ENCODE measurements around the gene HSFX3.
"Not testable (repeated sequence)": the region's sequence is repeated elsewhere in the genome, so short reads cannot be mapped to it uniquely, and the experiment has no call there.

Gene HSFX3, protein sequence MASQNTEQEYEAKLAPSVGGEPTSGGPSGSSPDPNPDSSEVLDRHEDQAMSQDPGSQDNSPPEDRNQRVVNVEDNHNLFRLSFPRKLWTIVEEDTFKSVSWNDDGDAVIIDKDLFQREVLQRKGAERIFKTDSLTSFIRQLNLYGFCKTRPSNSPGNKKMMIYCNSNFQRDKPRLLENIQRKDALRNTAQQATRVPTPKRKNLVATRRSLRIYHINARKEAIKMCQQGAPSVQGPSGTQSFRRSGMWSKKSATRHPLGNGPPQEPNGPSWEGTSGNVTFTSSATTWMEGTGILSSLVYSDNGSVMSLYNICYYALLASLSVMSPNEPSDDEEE

DNA sequence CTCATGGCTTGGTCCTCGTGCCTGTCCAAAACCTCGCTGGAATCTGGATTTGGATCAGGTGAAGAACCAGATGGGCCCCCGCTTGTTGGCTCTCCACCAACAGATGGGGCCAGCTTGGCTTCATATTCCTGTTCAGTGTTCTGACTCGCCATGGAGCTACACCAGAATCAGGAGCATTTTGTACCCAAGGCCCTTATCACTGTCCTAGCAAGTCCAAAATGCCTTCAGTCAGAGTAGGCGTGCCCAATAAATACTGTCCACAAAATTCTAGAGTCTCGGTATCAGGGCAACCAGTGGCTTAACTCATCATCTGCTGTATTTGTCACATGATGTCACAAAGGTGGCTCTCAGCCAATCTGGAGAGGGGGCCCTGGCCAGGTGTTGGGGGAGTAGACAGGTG is at the start of gene HSFX3:
TSS of gene HSFX3 (minus strand) at position 224 of the 400 bp plus-strand sequence. CDS start at position 152, 72 bp downstream.
- DNase-seq: not testable (repeated sequence)

DNA sequence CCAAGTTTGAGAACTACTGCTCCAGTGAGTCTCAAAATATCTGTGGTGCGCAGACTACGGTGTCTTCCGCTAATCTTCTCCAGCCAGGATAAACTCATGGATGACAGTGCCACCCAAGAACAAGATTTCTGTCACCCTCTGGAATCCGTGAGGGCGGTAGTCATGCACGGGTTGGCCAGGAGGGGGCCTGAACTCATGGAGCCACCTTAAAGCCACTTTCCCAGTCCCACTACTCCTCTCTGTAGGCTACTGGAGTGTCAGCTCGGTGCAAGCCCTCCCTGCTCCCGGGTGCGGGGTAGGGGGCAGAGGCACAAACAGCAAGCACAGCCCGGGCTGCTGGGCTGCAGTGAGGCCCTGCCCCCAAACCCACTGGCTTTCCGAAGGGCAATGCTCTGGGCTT is 48.9 kb upstream of the HSFX3 start:
- not testable (repeated sequence) for DNase-seq

DNA sequence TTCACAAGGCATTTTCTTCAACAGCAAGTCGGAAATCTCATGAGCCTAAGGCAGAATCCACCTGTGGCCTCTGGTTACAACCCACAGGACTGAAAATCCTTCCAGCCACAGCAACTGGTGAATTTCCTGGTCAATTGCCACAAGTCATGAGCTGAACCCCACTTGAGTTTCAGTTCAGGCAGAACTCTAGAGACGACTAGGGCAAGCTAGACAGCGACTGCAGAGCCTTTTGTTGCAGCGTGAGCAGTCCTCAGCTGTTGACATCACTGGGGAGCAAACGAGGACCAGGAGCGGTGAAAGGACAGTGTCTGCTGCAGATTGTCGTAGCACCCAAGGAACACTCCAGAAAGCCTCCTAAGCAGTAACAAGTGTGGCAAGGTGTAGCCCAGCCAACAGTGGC is 46.2 kb upstream of the HSFX3 start:
- not testable (repeated sequence) for DNase-seq

DNA sequence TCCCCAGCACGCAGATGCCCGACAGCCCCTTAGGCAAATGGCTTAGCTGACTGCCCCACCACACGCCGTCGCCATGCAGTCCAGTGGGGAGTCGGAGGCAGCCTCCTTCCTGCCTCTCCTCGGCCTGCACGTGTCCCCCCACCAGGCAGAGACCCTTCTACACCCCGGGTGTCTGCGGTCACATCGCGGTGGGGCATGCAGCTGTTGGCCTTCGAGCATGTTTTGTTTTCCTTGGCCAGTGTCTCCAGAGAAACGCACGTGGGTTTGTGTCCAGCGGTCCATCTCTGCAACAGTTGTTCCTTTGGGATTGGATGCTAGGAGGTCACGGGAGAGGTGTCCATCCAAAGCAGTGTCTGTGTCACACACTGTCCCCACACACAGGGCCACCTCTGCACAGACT is 45.5 kb upstream of the HSFX3 start, which contains the start of gene HSFX2:
TSS of gene HSFX2 (minus strand) at position 101 of the 400 bp plus-strand sequence. CDS start 614 bp downstream, outside the sequence.
- not testable (repeated sequence) for DNase-seq

DNA sequence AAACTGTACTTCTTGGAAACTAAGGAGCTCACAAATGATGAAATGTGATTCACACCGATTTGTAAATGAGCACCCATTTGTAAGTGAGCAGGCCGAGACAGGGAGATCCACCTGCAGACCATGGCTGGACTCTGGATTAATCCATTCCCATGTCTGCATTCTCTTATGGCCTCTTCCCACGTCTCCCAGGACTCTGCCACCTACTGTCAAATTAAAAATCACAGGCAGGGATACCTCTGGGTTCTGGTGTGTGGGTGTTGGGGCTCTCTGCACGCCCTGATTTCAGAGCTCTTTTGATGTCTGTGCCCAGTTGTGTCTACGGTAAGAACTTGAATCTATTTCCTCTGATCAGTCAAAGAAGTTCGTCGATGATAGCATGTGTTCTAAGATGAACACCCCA is 41.3 kb upstream of the HSFX3 start:
- not testable (repeated sequence) for DNase-seq

DNA sequence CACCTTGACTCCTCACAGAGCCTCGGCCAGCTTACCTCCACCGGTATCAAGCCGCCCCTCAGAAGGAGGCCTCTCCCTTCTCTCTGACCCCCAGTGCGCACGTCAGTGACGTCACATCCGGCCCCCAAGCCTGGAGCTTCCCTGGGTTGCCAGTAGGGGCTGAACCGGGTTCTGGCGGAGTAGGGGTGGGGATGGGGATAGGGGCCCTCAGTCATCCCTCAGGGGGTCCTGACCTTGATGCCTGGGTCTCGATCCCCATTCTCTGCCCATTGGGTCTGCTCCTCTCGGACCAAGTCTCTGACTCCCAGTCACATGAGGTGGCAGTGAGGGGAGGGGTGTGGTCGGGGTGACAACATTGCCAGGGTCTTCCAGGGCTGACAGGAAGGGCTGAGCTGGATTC is 37.6 kb upstream of the HSFX3 start, which contains the start of gene MAGEA9B:
TSS of gene MAGEA9B (minus strand) at position 101 of the 400 bp plus-strand sequence. CDS start 4,280 bp downstream, outside the sequence.
- DNase-seq: not testable (repeated sequence)

DNA sequence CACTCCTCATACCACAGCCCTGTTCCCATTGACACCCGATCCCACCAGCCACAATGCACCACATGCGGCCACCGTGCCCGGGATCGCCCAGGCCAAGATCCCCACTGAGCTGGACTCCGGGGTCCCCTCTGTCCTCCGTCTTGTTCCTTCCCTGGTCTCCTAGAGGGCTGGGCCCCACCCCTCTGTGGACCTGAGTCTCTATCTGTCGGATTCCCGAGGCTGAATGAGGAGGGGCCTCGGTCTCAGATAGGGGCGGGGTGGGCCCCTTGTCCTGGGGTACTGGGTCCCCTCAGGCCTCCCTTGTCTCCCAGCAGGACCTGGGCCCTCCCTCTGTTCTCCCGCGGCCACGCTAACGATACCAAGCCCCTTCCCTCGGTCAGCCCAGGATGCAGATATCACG is 35.9 kb upstream of the HSFX3 start:
- not testable (repeated sequence) for DNase-seq

DNA sequence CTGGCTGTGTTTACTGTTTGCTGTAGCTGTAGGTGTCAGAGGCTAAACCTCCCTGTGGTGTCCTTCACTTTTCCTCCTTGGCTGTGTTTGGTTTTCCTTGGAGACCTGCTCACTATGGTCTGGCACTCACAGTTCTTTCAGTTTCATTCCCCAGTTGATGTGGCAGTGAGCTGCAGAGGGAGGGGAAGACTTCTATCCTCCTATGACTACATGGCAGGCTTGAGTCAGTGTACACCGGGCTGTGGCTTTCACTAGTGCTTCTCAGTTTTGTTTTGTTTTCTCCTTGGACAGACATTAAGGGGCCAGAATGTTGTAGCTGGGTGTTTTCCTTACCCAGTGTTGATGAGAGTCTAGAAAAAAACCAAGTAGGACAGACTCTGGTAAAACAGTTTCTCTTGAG is 23.7 kb upstream of the HSFX3 start:
- DNase-seq: not testable (repeated sequence)

DNA sequence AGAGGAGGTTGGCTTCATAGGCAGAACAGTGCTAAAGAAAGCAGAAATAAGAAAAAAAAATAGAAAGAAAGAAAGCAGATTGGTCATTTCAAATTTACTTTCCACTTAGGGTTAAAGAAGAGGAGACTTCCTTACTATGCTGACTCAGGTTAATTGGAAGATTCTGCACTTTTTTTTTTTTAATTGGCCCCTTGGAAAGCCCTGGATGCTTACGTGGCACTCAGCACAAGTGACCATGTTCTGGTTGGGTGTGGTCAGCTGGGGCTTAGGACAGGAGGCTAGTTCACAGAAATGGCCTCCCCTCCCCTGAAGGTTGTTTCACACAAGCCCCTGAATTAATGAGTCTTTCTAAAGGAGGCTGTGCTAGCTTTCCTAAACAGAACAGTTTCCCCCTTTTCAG is 23.0 kb upstream of the HSFX3 start:
- no peak for DNase-seq

DNA sequence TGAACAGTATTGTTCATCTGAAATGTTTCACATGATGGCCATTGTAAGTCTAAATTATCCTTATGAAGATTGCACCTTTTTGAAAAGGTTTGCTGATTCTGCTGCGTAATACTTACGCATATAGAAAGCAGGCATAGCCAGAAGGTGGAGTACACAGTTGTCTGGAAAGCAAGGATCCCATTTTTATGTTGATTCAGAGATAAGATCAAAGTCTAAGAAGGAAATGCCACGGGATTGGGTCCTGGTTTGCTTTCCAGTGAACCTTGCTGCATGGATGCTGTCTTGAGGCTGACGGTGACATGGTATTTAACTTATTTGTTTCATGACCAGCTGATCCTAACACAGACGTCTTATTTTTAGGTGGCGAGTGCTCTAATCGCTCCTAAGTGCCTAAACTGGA is 22.0 kb upstream of the HSFX3 start:
- no peak for DNase-seq

DNA sequence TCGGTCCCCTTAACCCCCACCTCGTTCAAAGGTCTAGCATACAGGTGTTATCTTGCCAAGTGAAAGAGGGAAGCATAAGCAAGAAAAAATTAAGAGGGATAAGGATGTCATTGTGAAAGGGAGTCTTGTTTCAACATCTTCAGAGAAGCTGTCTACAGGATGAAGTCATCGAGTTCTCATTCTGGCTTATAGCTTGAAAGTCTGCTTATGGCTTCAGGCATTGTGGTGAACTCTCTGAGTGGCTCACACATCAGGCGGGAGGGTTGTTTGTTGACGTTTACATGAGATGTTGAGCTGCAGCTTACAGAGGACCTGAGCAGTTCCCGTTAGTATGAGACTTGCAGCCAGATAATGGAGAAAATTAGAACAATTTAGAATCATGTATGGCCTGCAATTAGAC is 20.9 kb upstream of the HSFX3 start:
- DNase-seq: no peak

DNA sequence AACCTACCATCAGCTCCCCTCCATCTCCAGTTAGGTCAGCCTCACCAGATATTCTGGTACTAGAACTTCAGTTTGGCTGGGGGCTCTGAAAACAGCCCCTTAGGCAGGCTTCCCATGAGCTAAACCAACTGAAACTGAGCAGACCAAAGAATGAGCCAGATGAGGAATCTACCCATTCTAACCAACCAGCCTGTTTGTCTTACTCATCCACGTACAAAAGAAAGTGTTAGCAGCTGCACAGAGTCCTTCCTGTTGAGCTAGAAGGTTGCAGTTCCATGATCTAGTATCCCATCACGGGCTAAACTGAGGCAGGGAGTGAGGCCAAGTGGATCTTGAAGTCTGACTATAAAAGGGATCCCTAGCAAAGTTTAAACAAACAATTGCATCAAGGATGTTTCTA is 20.0 kb upstream of the HSFX3 start:
- no peak for DNase-seq

DNA sequence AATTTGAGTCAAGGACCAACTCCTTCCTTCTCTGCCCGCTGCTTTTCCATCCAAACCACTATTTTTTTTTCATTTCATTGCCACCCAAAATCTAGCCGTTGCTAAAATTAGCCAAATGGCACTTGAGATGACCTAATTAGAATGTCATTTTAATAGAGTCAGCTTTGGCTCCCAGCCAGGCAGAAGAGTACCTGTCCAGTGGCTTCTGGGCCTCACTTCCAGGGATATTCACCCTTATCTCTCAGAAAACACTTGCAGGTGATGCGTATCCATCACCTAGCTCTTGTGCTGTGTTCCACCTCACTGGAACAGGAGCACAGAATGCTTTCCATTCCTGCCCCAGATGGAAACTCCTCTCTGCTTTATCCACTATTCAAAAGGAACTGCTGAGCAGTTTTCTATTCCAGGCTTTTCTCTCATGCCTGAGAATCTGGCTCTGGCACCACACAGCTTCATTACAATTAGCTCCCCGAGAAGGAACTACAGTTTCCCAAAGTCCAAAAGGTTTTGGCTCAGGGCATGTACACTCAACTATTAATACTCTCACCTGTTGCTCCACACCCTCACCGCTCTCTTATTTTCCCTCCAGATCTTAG is 19.1 kb upstream of the HSFX3 start:
- no peak for DNase-seq

DNA sequence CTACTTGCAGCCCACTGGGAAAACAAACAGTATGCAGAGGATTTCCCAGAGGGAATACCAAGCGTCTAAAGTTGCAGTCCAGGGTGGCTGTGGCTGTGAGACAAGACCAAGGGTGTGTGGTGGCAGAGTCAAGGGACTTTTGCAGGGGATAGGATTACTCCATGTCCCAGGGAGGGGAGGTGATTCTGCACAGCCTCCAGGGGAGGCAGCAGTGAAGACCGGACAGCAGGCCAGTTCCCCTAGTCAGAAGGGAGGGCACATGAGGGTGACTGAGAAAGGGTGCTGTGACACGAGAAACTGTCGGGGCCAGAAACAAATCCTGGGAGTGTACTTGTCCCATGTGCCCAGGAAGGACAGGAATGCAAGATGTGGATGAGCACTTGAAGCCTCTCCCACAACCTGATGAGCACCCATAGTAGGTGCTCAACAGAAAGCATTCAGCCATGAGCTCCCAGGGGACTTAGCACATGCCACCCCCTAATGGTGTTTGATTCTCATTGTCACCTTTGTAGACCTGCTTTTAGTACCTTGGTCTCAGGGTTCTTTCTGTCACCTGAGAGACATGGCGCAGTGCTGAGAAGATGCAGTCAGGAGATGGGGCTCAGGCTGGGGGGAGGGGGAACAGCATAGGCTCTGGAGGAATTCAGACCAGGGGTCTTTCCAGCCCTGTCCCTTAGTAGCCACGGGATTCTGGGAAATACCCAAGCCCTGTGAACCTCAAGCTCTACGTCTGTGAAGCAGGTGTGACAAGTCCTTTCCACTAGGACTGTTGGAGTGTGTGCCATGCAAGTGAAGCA is 18.1 kb upstream of the HSFX3 start:
- DNase-seq: no peak

DNA sequence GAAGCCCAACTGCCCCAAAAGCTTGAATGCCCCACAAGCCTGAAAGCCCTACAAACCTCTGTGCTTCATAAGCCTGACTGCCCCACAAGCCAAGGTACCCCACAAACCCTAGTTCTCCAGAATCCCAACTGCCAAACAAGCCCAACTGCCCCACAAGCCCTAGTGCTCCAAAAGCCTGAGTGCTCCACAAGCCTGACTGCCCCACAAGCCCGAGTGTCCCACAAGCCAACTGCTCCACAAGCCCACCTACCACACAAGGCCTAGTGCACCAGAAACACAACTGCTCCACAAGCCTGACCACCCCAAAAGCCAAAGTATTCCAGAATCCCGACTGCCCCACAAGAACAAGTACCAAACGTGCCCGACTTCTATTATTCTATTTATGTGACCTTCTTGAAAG is 13.6 kb upstream of the HSFX3 start:
- no peak for DNase-seq

DNA sequence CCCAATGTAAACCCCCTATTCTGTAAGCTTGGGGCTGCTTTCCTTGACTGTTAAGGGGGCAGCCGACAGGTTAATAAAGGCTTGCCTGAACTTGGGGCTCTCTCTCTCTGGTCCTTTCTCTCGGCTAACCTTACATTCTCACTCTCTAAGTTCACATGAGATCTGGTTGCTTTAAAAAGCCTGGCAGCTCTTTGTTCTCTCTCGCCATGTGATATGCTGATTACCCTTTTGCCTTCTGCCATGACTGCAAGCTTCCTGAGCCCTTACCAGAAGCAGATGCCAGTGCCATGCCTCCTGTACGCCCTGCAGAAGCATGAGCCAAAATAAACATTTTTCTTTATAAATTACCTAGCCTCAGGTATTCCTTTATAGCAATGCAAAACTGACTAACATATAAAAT is 5.5 kb upstream of the HSFX3 start:
- not testable (repeated sequence) for DNase-seq

DNA sequence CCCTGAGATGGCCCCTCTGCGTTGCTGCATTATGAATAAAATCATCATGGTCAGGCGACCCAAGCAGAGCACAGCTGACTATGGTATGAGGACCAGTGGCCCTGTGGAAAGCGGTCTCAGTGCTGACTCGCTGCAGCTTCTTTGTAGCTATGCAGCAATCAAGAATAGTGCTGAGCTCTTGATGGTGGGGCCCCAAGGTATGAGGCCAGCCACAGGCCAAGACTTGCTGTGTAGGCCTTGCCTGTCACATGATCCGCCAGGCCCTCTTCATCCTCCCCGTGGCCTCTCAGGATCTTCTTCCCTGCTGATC is 2.2 kb upstream of the HSFX3 start:
- not testable (repeated sequence) for DNase-seq

DNA sequence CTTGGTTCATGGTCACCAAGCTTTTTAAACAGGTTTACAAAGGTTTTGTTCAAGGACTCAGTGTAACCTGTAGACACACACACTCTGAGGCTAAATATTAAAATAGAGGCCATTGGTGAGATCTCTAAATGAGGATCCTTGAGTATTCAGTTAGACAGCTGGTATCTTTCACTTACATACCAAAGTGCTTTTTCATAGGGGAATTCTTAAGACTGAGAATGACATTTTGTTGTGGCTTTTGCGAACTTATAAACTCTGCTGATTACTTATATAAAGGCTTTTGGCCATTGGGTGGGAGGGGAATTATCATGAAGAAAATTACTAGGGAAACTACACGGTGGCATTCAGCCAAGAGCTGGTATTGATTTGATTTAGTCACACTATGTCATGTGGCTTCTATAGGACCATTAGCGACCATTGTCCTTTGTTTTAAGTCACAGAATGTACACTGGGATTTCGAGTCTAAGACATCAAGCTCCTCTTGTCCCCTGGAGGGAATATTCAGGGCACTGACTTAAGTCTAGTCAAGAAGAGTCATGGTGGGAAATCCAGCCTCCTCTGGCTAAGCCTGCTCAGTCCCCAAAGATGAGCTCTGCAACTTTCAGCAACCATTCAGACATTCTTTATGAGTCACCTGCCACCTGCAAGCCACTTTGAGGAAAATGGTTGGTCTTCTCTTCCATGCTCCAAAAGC is 1.7 kb upstream of the HSFX3 start:
- not testable (repeated sequence) for DNase-seq

DNA sequence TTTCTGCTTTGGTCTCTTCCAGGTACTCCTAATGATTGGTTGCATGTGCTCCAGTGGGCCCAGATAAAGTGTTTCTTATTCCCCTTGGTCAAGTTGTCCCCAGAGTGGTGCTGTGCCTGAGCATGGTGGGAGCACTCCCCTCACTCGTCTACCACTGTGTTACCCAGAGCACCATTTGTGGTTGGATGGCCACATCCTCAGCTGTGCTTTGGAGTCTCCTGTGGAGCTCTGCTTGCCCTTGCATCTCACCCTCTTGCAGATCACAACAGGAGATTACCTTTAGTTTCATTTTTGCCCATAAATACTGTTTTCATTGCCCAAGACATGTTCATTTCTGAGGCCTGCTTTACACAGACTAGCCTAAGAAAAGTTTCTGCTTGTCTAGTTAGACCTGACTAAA is 730 bp upstream of the HSFX3 start:
- DNase-seq: not testable (repeated sequence)

DNA sequence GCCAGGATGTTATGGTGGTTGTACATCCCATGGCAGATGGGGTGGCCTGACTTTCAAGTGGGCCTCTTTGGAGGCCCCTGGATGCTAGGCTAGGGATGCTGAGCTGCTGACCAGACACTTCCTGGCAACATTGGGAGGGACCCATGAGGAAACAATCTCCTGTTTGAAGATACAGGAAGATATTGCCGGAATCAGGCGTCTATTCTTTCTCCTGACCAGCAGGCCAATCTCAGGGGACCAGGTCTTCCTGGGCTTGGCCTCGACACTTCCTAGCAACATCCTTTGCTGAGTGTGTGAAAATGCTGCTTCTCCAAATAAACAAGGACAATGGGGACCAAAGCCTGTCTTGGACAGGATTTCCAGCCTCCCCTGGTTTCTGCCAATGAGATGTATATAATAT is 1.9 kb downstream of the HSFX3 start:
- not testable (repeated sequence) for DNase-seq

DNA sequence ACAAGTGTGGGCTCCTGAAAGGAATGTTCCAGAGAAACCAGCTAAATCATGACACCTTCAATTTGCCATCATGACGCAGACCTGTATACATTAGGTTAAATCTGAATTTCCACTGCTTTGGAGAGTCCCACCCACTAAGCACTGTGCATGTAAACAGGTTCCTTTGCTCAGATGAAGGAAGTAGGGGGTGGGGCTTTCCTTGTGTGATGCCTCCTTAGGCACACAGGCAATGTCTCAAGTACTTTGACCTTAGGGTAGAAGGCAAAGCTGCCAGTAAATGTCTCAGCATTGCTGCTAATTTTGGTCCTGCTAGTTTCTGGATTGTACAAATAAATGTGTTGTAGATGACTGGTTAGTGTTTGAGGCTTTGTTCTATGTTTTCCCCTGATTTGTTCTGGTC is 2.8 kb downstream of the HSFX3 start:
- not testable (repeated sequence) for DNase-seq

DNA sequence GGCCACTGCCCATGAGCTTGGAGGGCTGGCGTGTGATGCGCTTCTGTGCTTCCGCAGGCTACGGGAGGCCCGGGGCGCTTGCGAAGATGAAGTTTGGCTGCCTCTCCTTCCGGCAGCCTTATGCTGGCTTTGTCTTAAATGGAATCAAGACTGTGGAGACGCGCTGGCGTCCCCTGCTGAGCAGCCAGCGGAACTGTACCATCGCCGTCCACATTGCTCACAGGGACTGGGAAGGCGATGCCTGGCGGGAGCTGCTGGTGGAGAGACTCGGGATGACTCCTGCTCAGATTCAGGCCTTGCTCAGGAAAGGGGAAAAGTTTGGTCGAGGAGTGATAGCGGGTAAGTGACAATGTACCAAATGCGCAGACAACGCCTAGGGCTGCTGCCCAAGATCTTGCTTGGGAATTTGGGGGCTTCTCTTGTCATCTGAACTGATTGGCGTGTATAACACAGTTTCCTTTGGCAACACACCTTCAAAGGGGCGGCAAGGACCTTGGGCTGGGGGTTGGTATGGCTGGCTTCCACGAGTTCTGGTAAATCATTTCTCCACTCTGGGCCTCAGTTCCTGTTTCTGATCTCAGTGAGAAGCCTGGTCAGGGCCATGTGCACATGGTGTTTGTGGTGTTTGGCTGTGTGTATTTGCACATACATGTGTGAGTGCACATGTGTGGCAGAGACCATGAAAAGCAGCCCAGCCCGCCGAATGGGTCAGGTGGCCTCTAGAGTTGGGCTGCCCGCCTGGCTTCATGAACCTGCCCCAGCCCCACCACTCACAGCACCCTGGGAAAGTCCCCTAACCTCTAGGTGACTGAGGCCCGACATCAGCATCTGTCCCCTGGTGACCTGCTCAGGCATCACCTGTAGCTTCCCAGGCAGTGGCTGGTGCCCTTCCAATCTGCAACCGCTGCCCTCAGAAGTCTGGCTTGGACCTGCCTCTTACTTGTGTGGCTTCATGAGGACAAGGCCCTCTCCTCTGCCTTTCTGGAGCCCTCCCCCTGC is 3.9 kb downstream of the HSFX3 start:
- DNase-seq: not testable (repeated sequence)
